HG02642 (cell line): Measurements from ENCODE around the gene GJA3.

Source experiments
- ATAC-seq: cut with Tn5 transposase; IDR thresholded peaks from one replicate; pipeline ENCODE4 v1.9.1; 2021; ENCODE audit warnings: mild to moderate bottlenecking; ENCODE audit not compliant: unreplicated experiment, poor library complexity

The GJA3 gene

GRCh38 chr13:20185366-20186056 lies 24.7 kb upstream of the GJA3 start:
- no peak for ATAC-seq

GRCh38 chr13:20182231-20182846 lies 21.5 kb upstream of the GJA3 start:
- peak; percentile 75 for ATAC-seq

- ATAC-seq: no peak
Observed at GRCh38 chr13:20181188-20181587, 20.3 kb upstream of the GJA3 start.

GRCh38 chr13:20178156-20178555 lies 17.3 kb upstream of the GJA3 start:
- ATAC-seq: no peak

GRCh38 chr13:20177049-20177831 lies 16.4 kb upstream of the GJA3 start:
- ATAC-seq: no peak

- ATAC-seq: no peak
Observed at GRCh38 chr13:20175907-20176652, 15.2 kb upstream of the GJA3 start.

GRCh38 chr13:20175406-20175794 lies 14.5 kb upstream of the GJA3 start:
- ATAC-seq: no peak

- ATAC-seq: peak; percentile 90
Observed at GRCh38 chr13:20174656-20175405, 14.0 kb upstream of the GJA3 start.

- ATAC-seq: no peak
Observed at GRCh38 chr13:20173116-20173746, 12.4 kb upstream of the GJA3 start.

GRCh38 chr13:20171364-20171763 lies 10.5 kb upstream of the GJA3 start:
- no peak for ATAC-seq

- no peak for ATAC-seq
Observed at GRCh38 chr13:20170921-20171320, 10.1 kb upstream of the GJA3 start.

GRCh38 chr13:20168396-20168795 lies 7.5 kb upstream of the GJA3 start:
- no peak for ATAC-seq

- ATAC-seq: no peak
Observed at GRCh38 chr13:20165417-20166257, 4.8 kb upstream of the GJA3 start.

GRCh38 chr13:20161951-20162300 lies 1.1 kb upstream of the GJA3 start:
- ATAC-seq: no peak

- ATAC-seq: peak; percentile 63
Observed at GRCh38 chr13:20161275-20161950, 561 bp upstream of the GJA3 start.

GRCh38 chr13:20159646-20160305 lies 1.1 kb downstream of the GJA3 start:
- ATAC-seq: no peak

- no peak for ATAC-seq
Observed at GRCh38 chr13:20157151-20157796, 3.6 kb downstream of the GJA3 start.
